ENCODE measurements around the gene CCNY.
A peak's percentile ranks its signal among the peaks of the same experiment; 100 is the strongest.

The CCNY gene

GRCh38 chr10:35446439-35446838, 110.1 kb downstream of the CCNY start:
- H3K9me2 ChIP-seq (replicated peaks; ENCODE audit: low read depth, low read length): no peaks in the 10 kb centered on the region
- H3K4me1 ChIP-seq (ENCODE audit: insufficient read depth, low read length, poor library complexity, severe bottlenecking): peaks cover 75% of the 10 kb centered on the region
- H4K20me1 ChIP-seq (ENCODE audit: insufficient read depth, low read length, poor library complexity, severe bottlenecking): peaks cover 14% of the 10 kb centered on the region
- peaks cover 8% of the 10 kb centered on the region; the same call in 1 of the 2 replicates for H3F3A ChIP-seq (ENCODE audit: low read depth)
- TF ChIP-seq CTCF (conservative IDR thresholded peaks at IDR 0.05; ENCODE audit: low read length): no peak
- no peak for TF ChIP-seq EZH2phosphoT487 (IDR thresholded peaks at IDR 0.05; ENCODE audit: borderline replicate concordance)
- H3K79me2 ChIP-seq (ENCODE audit: insufficient read depth, low read length): peaks cover 97% of the 10 kb centered on the region
- no peak overlapping the region for H2AFZ ChIP-seq (ENCODE audit: low read length)
- H3K4me2 ChIP-seq (ENCODE audit: low read depth, low read length, poor library complexity, severe bottlenecking): peak overlapping the region; percentile 71
- no peaks in the 10 kb centered on the region for H3K36me3 ChIP-seq (ENCODE audit: insufficient read depth, low read length)
- H3K9ac ChIP-seq (ENCODE audit: low read depth, low read length, poor library complexity, severe bottlenecking): peak overlapping the region; percentile 50
- H3K4me3 ChIP-seq (ENCODE audit: low read length, poor library complexity, severe bottlenecking): peak overlapping the region; percentile 55
- H3K9me3 ChIP-seq (ENCODE audit: insufficient read depth, low read depth, low read length): peaks cover 15% of the 10 kb centered on the region; the same call in 1 of the 2 replicates
- H3K27me3 ChIP-seq (ENCODE audit: insufficient read depth, low read length, poor library complexity, severe bottlenecking): no peaks in the 10 kb centered on the region

GRCh38 chr10:35447693-35448407, 111.5 kb downstream of the CCNY start:
- H3K4me1 ChIP-seq (ENCODE audit: insufficient read depth, low read length, poor library complexity, severe bottlenecking): peaks cover 69% of the 10 kb centered on the region
- H3K36me3 ChIP-seq (ENCODE audit: insufficient read depth, low read length): no peaks in the 10 kb centered on the region
- peaks cover 24% of the 10 kb centered on the region for H4K20me1 ChIP-seq (ENCODE audit: insufficient read depth, low read length, poor library complexity, severe bottlenecking)
- no peaks in the 10 kb centered on the region for H3K27me3 ChIP-seq (ENCODE audit: insufficient read depth, low read length, poor library complexity, severe bottlenecking)
- H3F3A ChIP-seq (ENCODE audit: low read depth): peaks cover 8% of the 10 kb centered on the region; the same call in 1 of the 2 replicates
- no peak overlapping the region for H2AFZ ChIP-seq (ENCODE audit: low read length)
- TF ChIP-seq EZH2phosphoT487 (IDR thresholded peaks at IDR 0.05; ENCODE audit: borderline replicate concordance) (no peak), CTCF (conservative IDR thresholded peaks at IDR 0.05; ENCODE audit: low read length) (no peak)
- H3K4me3 ChIP-seq (ENCODE audit: low read length, poor library complexity, severe bottlenecking): no peak overlapping the region
- H3K9ac ChIP-seq (ENCODE audit: low read depth, low read length, poor library complexity, severe bottlenecking): peak overlapping the region; percentile 31
- no peaks in the 10 kb centered on the region for H3K9me2 ChIP-seq (replicated peaks; ENCODE audit: low read depth, low read length)
- H3K9me3 ChIP-seq (ENCODE audit: insufficient read depth, low read depth, low read length): peaks cover 12% of the 10 kb centered on the region; the same call in 1 of the 2 replicates
- H3K4me2 ChIP-seq (ENCODE audit: low read depth, low read length, poor library complexity, severe bottlenecking): peak overlapping the region; percentile 50
- peaks cover 97% of the 10 kb centered on the region for H3K79me2 ChIP-seq (ENCODE audit: insufficient read depth, low read length)

- Histone ChIP-seq H3K9ac (ENCODE audit: low read depth, low read length, poor library complexity, severe bottlenecking) (no peak overlapping the region), H3F3A (ENCODE audit: low read depth) (peaks cover 8% of the 10 kb centered on the region; the same call in 1 of the 2 replicates), H4K20me1 (ENCODE audit: insufficient read depth, low read length, poor library complexity, severe bottlenecking) (peaks cover 28% of the 10 kb centered on the region), H2AFZ (ENCODE audit: low read length) (no peak overlapping the region), H3K36me3 (ENCODE audit: insufficient read depth, low read length) (no peaks in the 10 kb centered on the region), H3K9me2 (replicated peaks; ENCODE audit: low read depth, low read length) (no peaks in the 10 kb centered on the region), H3K4me3 (ENCODE audit: low read length, poor library complexity, severe bottlenecking) (no peak overlapping the region), H3K27me3 (ENCODE audit: insufficient read depth, low read length, poor library complexity, severe bottlenecking) (no peaks in the 10 kb centered on the region), H3K4me2 (ENCODE audit: low read depth, low read length, poor library complexity, severe bottlenecking) (peak overlapping the region; percentile 50), H3K9me3 (ENCODE audit: insufficient read depth, low read depth, low read length) (peaks cover 7% of the 10 kb centered on the region; the same call in 1 of the 2 replicates), H3K4me1 (ENCODE audit: insufficient read depth, low read length, poor library complexity, severe bottlenecking) (peaks cover 69% of the 10 kb centered on the region), H3K79me2 (ENCODE audit: insufficient read depth, low read length) (peaks cover 98% of the 10 kb centered on the region)
- TF ChIP-seq EZH2phosphoT487 (IDR thresholded peaks at IDR 0.05; ENCODE audit: borderline replicate concordance) (no peak), CTCF (conservative IDR thresholded peaks at IDR 0.05; ENCODE audit: low read length) (no peak)
Measured at GRCh38 chr10:35448687-35449662, 112.7 kb downstream of the CCNY start.

Data from Loucy (cell line).